HEK293 (cell line): ENCODE measurements around the gene PPP2R2D.

Experiments used
- CTCF ChIA-PET: fragments of 350-600 bp; formaldehyde crosslinking; extraction: SDS; loops from one replicate; lab custom pipeline; 2021; ENCODE audit warnings: antibody characterized with exemption; lab: Yijun Ruan, JAX
- POLR2A ChIA-PET: fragments of 300-600 bp; formaldehyde crosslinking; extraction: SDS; loops from one replicate; lab custom pipeline; 2020; ENCODE audit warnings: antibody characterized with exemption, inconsistent platforms; lab: Yijun Ruan, JAX
- H3K27ac ChIP-seq: fragments of 200-500 bp; sonication (Bioruptor generic); 2 replicates; pipeline ENCODE4 v1.5.1; 2014; ENCODE audit warnings: low read depth, low read length, control low read depth, inconsistent platforms; ENCODE audit errors: extremely low read depth
- H3K36me3 ChIP-seq, 2 experiments: fragments of 200-500 bp in 1 of 2; sonication (Bioruptor generic) in 1 of 2; 1 replicate in 1 of 2; 2 replicates in 1 of 2; pipeline ENCODE4 v1.5.1; 2014 to 2017; ENCODE audit warnings: inconsistent platforms in 2 of 2, low read length in 2 of 2; ENCODE audit not compliant: control insufficient read depth in 2 of 2, insufficient read depth in 1 of 2
- H3K4me1 ChIP-seq: fragments of 200-500 bp; sonication (Bioruptor generic); 2 replicates; pipeline ENCODE4 v1.5.1; 2014; ENCODE audit warnings: mild to moderate bottlenecking, low read length, inconsistent platforms; ENCODE audit not compliant: control insufficient read depth, insufficient read depth
- H3K4me3 ChIP-seq: 2 replicates; pipeline ENCODE4 v1.5.1; 2011; ENCODE audit warnings: low read depth, mild to moderate bottlenecking, control low read depth, low read length, moderate library complexity
- H3K9me3 ChIP-seq: fragments of 200-500 bp; sonication (Bioruptor generic); 2 replicates; pipeline ENCODE4 v1.5.1; 2014; ENCODE audit warnings: low read depth, low read length, inconsistent platforms; ENCODE audit not compliant: control insufficient read depth, insufficient read depth
- AEBP2 ChIP-seq: fragments of 450-650 bp; formaldehyde crosslinking; IDR thresholded peaks from 2 replicates; pipeline ENCODE4 v1.5.1; 2016; ENCODE audit warnings: missing biosample characterization, missing genetic modification characterization, borderline replicate concordance
- HOXC10 ChIP-seq: sonication (generic); formaldehyde crosslinking; IDR thresholded peaks from 2 replicates; pipeline ENCODE4 v1.8.1; 2023; ENCODE audit warnings: mild to moderate bottlenecking, missing genetic modification reagents
- KLF17 ChIP-seq: fragments of 450-650 bp; formaldehyde crosslinking; IDR thresholded peaks from 2 replicates; pipeline ENCODE4 v1.5.1; 2016; ENCODE audit warnings: missing biosample characterization, missing genetic modification characterization
- MEIS1 ChIP-seq: sonication (generic); formaldehyde crosslinking; IDR thresholded peaks from 2 replicates; pipeline ENCODE4 v1.8.1; 2022; ENCODE audit warnings: missing genetic modification reagents, mild to moderate bottlenecking, borderline replicate concordance
- SALL2 ChIP-seq: fragments of 450-650 bp; formaldehyde crosslinking; IDR thresholded peaks from 2 replicates; pipeline ENCODE4 v1.5.0; 2017; ENCODE audit warnings: missing biosample characterization, mild to moderate bottlenecking, missing genetic modification characterization, borderline replicate concordance
- SCRT1 ChIP-seq: fragments of 450-650 bp; formaldehyde crosslinking; IDR thresholded peaks from 2 replicates; pipeline ENCODE4 v1.5.1; 2016; ENCODE audit warnings: missing biosample characterization, missing genetic modification characterization, borderline replicate concordance
- ZBTB10 ChIP-seq: fragments of 450-650 bp; formaldehyde crosslinking; IDR thresholded peaks from 2 replicates; pipeline ENCODE4 v1.5.1; 2016; ENCODE audit warnings: missing biosample characterization, missing genetic modification characterization
- ZBTB21 ChIP-seq: fragments of 450-650 bp; formaldehyde crosslinking; IDR thresholded peaks from 2 replicates; pipeline ENCODE4 v1.5.1; 2017; ENCODE audit warnings: missing biosample characterization, missing genetic modification characterization
- ZBTB48 ChIP-seq: fragments of 450-650 bp; formaldehyde crosslinking; IDR thresholded peaks from 2 replicates; pipeline ENCODE4 v1.5.1; 2016; ENCODE audit warnings: missing biosample characterization, missing genetic modification characterization
- ZIC2 ChIP-seq: fragments of 450-650 bp; formaldehyde crosslinking; IDR thresholded peaks from 2 replicates; pipeline ENCODE4 v1.5.1; 2016; ENCODE audit warnings: missing biosample characterization, missing genetic modification characterization
- ZNF146 ChIP-seq: fragments of 450-650 bp; formaldehyde crosslinking; IDR thresholded peaks from 2 replicates; pipeline ENCODE4 v1.5.1; 2016; ENCODE audit warnings: missing biosample characterization, missing genetic modification characterization
- ZNF174 ChIP-seq: fragments of 450-650 bp; formaldehyde crosslinking; IDR thresholded peaks from 2 replicates; pipeline ENCODE4 v1.5.0; 2017; ENCODE audit warnings: missing biosample characterization, mild to moderate bottlenecking, missing genetic modification characterization
- ZNF311 ChIP-seq: fragments of 450-650 bp; formaldehyde crosslinking; IDR thresholded peaks from 2 replicates; pipeline ENCODE4 v1.5.1; 2017; ENCODE audit warnings: missing biosample characterization, missing genetic modification characterization, borderline replicate concordance
- ZNF335 ChIP-seq: fragments of 450-650 bp; formaldehyde crosslinking; conservative IDR thresholded peaks from 2 replicates; pipeline ENCODE4 v1.5.1; 2016; ENCODE audit warnings: missing biosample characterization, missing genetic modification characterization
- ZNF350 ChIP-seq: fragments of 450-650 bp; formaldehyde crosslinking; IDR thresholded peaks from 2 replicates; pipeline ENCODE4 v1.5.0; 2017; ENCODE audit warnings: missing biosample characterization, mild to moderate bottlenecking, missing genetic modification characterization
- ZNF416 ChIP-seq: fragments of 450-650 bp; formaldehyde crosslinking; IDR thresholded peaks from 2 replicates; pipeline ENCODE4 v1.5.1; 2016; ENCODE audit warnings: missing biosample characterization, missing genetic modification characterization
- ZNF473 ChIP-seq: fragments of 450-650 bp; formaldehyde crosslinking; IDR thresholded peaks from 2 replicates; pipeline ENCODE4 v1.5.1; 2017; ENCODE audit warnings: missing biosample characterization, missing genetic modification characterization
- ZNF488 ChIP-seq: fragments of 450-650 bp; formaldehyde crosslinking; IDR thresholded peaks from 2 replicates; pipeline ENCODE4 v1.5.1; 2016; ENCODE audit warnings: missing biosample characterization, missing genetic modification characterization
- ZNF791 ChIP-seq: fragments of 450-650 bp; formaldehyde crosslinking; IDR thresholded peaks from 2 replicates; pipeline ENCODE4 v1.5.1; 2016; ENCODE audit warnings: missing biosample characterization, missing genetic modification characterization

Gene PPP2R2D

GRCh38 chr10:131869344-131869743 lies 31.5 kb upstream of the PPP2R2D start:
- H3K9me3 ChIP-seq = no peaks in the 10 kb centered on the region
- H3K4me3 ChIP-seq = no peak overlapping the region
- H3K4me1 ChIP-seq = no peaks in the 10 kb centered on the region
- H3K36me3 ChIP-seq = no peaks in the 10 kb centered on the region
- POLR2A ChIA-PET = no interaction called here
- H3K27ac ChIP-seq = no peak overlapping the region
- 0 out of 2 replicates have a peak, but pooled peaks have one; percentile 26 for TF ChIP-seq ZNF335 (tag by site-specific recombination)
- TF ChIP-seq MEIS1 (CRISPR knock-in tag) = no peak
- CTCF ChIA-PET = interaction anchor here (0.8 kb wide), 1 partner anchor 153 kb away, joined by 3 read pairs; no protein-coding TSS in a partner anchor

- no peak for TF ChIP-seq AEBP2 (tag by site-specific recombination)
- no peak overlapping the region for H3K27ac ChIP-seq
- POLR2A ChIA-PET = no interaction called here
- CTCF ChIA-PET = interaction anchor here (1.2 kb wide), 1 partner anchor 15 kb away, joined by 3 read pairs; no protein-coding TSS in a partner anchor
- H3K4me3 ChIP-seq = no peak overlapping the region
- no peaks in the 10 kb centered on the region for H3K36me3 ChIP-seq
- no peaks in the 10 kb centered on the region for H3K4me1 ChIP-seq
- H3K9me3 ChIP-seq = no peaks in the 10 kb centered on the region
These were observed 30.4 kb upstream of the PPP2R2D start for GRCh38 chr10:131870411-131870810.

- CTCF ChIA-PET = interaction anchor here (0.6 to 1.2 kb wide), 2 partner anchors 16 to 841 kb away, joined by 3 read pairs; no protein-coding TSS in a partner anchor
- POLR2A ChIA-PET = no interaction called here
- no peak for TF ChIP-seq SCRT1 (tag by site-specific recombination)
- peak; percentile 16; the same call in 1 of the 2 replicates for TF ChIP-seq ZIC2
- no peaks in the 10 kb centered on the region for H3K9me3 ChIP-seq
- H3K27ac ChIP-seq = no peak overlapping the region
- H3K4me1 ChIP-seq = no peaks in the 10 kb centered on the region
- H3K36me3 ChIP-seq = no peaks in the 10 kb centered on the region
- H3K4me3 ChIP-seq = no peak overlapping the region
These were observed 29.8 kb upstream of the PPP2R2D start for GRCh38 chr10:131870831-131871672.

GRCh38 chr10:131871673-131872005 lies 29.2 kb upstream of the PPP2R2D start:
- H3K36me3 ChIP-seq = no peaks in the 10 kb centered on the region
- no peak overlapping the region for H3K4me3 ChIP-seq
- H3K4me1 ChIP-seq = no peaks in the 10 kb centered on the region
- POLR2A ChIA-PET = no interaction called here
- H3K27ac ChIP-seq = no peak overlapping the region
- H3K9me3 ChIP-seq = no peaks in the 10 kb centered on the region
- CTCF ChIA-PET = interaction anchor here (0.6 kb wide), 1 partner anchor 842 kb away, joined by 3 read pairs; no protein-coding TSS in a partner anchor
- TF ChIP-seq ZNF350 (tag by site-specific recombination) = no peak
- TF ChIP-seq ZNF146 (tag by site-specific recombination) = no peak
- TF ChIP-seq ZNF311 (tag by site-specific recombination) = no peak
- no peak for TF ChIP-seq SALL2 (tag by site-specific recombination)
- no peak for TF ChIP-seq ZBTB48 (tag by site-specific recombination)
- no peak for TF ChIP-seq ZBTB10
- no peak for TF ChIP-seq KLF17 (tag by site-specific recombination)
- no peak for TF ChIP-seq ZNF488 (tag by site-specific recombination)
- no peak for TF ChIP-seq ZNF174 (tag by site-specific recombination)
- no peak for TF ChIP-seq ZNF473
- TF ChIP-seq ZNF791 (tag by site-specific recombination) = no peak
- TF ChIP-seq ZBTB21 = no peak
- TF ChIP-seq HOXC10 (CRISPR knock-in tag) = no peak
- TF ChIP-seq ZNF416 (tag by site-specific recombination) = no peak
